Breast epithelium (tissue), 3 donors: ENCODE results near the gene CLSTN1.

Source experiments
- CTCF ChIP-seq, 3 donors: fragments of 450-650 bp; IDR thresholded peaks; one replicate each; pipeline ENCODE4 v1.5.1; 2016 to 2017; ENCODE audit warnings: antibody characterized with exemption in 3 of 3, mild to moderate bottlenecking in 3 of 3, moderate library complexity in 3 of 3
- POLR2A ChIP-seq: fragments of 450-650 bp; IDR thresholded peaks from one replicate; pipeline ENCODE4 v1.6.1; 2016; ENCODE audit warnings: antibody characterized with exemption, mild to moderate bottlenecking, moderate library complexity
- POLR2AphosphoS5 ChIP-seq, 3 donors: sonication (generic); formaldehyde crosslinking; IDR thresholded peaks; one replicate each; pipeline ENCODE4 v1.6.1; 2017; ENCODE audit warnings: antibody characterized with exemption in 3 of 3

- no peak for TF ChIP-seq POLR2AphosphoS5 (IDR thresholded peaks at IDR 0.05)
- peak; percentile 55 to 83 (median 74) for TF ChIP-seq CTCF (IDR thresholded peaks at IDR 0.05)
- TF ChIP-seq POLR2A, result no peak
Observed at GRCh38 chr1:9784508-9785133, 39.1 kb downstream of the CLSTN1 start.
